HepG2 (cell line): ENCODE data around the gene GEMIN2.

Experiments
- BRCA1 ChIP-seq: sonication (generic); formaldehyde crosslinking; IDR thresholded peaks from 2 replicates; pipeline ENCODE4 v1.4.0; 2020; ENCODE audit warnings: missing genetic modification reagents
- NR2C2 ChIP-seq: sonication (generic); formaldehyde crosslinking; IDR thresholded peaks from 2 replicates; pipeline ENCODE4 v1.4.0; 2020; ENCODE audit warnings: missing genetic modification reagents, mild to moderate bottlenecking, moderate library complexity, borderline replicate concordance
- SMC3 ChIP-seq: IDR thresholded peaks from 2 replicates; pipeline ENCODE4 v1.6.1; 2011; ENCODE audit warnings: low read length, improper control_type of control experiment
- SUZ12 ChIP-seq: fragments of 150-350 bp; IDR thresholded peaks from 2 replicates; pipeline ENCODE4 v1.6.1; 2014; ENCODE audit warnings: low read depth, low read length
- ZNF891 ChIP-seq: sonication (generic); formaldehyde crosslinking; IDR thresholded peaks from 2 replicates; pipeline ENCODE4 v1.5.0; 2020; ENCODE audit warnings: mild to moderate bottlenecking, missing genetic modification reagents
- TF ChIP-seq, protein P1 (sequence below): sonication (generic); formaldehyde crosslinking; IDR thresholded peaks from 2 replicates; pipeline ENCODE4 v1.5.1; 2020; ENCODE audit warnings: mild to moderate bottlenecking, missing genetic modification reagents, borderline replicate concordance
- TF ChIP-seq, protein P2 (sequence below): sonication (generic); formaldehyde crosslinking; IDR thresholded peaks from 2 replicates; pipeline ENCODE4 v1.5.0; 2020; ENCODE audit warnings: mild to moderate bottlenecking, missing genetic modification reagents, moderate library complexity

DNA sequence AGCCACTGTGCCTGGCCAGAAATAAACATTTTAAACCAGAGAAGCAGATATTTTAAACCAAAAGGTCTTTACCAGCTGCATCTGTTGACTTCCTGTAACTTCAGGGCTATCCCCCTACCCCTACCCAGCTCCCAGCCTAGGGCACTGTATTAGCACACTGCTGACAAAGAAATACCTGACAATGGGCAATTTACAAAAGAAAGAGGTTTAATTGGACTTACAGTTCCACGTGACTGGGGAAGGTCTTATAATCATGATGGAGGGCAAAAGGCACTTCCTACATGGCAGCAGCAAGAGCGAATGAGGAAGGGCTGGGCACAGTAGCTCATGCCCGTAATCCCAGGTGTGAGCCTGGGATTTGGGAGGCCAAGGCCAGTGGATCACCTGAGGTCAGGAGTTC is 26.0 kb downstream of the GEMIN2 start:
- no peak for TF ChIP-seq ZNF891 (CRISPR knock-in tag)
- TF ChIP-seq SMC3 = no peak
- TF ChIP-seq, protein P1, sequence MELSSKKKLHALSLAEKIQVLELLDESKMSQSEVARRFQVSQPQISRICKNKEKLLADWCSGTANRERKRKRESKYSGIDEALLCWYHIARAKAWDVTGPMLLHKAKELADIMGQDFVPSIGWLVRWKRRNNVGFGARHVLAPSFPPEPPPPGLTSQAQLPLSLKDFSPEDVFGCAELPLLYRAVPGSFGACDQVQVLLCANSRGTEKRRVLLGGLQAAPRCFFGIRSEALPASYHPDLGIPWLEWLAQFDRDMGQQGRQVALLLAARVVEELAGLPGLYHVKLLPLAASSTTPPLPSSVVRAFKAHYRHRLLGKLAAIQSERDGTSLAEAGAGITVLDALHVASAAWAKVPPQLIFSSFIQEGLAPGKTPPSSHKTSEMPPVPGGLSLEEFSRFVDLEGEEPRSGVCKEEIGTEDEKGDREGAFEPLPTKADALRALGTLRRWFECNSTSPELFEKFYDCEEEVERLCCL (CRISPR knock-in tag) = no peak
- TF ChIP-seq BRCA1 (CRISPR knock-in tag) = no peak
- TF ChIP-seq, protein P2, sequence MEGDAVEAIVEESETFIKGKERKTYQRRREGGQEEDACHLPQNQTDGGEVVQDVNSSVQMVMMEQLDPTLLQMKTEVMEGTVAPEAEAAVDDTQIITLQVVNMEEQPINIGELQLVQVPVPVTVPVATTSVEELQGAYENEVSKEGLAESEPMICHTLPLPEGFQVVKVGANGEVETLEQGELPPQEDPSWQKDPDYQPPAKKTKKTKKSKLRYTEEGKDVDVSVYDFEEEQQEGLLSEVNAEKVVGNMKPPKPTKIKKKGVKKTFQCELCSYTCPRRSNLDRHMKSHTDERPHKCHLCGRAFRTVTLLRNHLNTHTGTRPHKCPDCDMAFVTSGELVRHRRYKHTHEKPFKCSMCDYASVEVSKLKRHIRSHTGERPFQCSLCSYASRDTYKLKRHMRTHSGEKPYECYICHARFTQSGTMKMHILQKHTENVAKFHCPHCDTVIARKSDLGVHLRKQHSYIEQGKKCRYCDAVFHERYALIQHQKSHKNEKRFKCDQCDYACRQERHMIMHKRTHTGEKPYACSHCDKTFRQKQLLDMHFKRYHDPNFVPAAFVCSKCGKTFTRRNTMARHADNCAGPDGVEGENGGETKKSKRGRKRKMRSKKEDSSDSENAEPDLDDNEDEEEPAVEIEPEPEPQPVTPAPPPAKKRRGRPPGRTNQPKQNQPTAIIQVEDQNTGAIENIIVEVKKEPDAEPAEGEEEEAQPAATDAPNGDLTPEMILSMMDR = no peak
- TF ChIP-seq SUZ12 = no peak
- no peak for TF ChIP-seq NR2C2 (CRISPR knock-in tag)
